PC-3 (cell line): Measurements from ENCODE around the gene CCM2.

Source experiments
- EZH2 ChIP-seq: fragments of 300-600 bp; sonication (generic); IDR thresholded peaks from one replicate; pipeline ENCODE4 v1.6.1; 2017; ENCODE audit warnings: antibody characterized with exemption, mild to moderate bottlenecking, low read length; ENCODE audit not compliant: unreplicated experiment
- TF ChIP-seq, protein P1 (sequence below): fragments of 300-600 bp; sonication (generic); conservative IDR thresholded peaks from 2 replicates; pipeline ENCODE4 v1.5.1; 2017; ENCODE audit warnings: antibody characterized with exemption, low read depth, mild to moderate bottlenecking, low read length

GRCh38 chr7:45036317-45036716 is 36.3 kb downstream of the CCM2 start:
- TF ChIP-seq, protein P1, sequence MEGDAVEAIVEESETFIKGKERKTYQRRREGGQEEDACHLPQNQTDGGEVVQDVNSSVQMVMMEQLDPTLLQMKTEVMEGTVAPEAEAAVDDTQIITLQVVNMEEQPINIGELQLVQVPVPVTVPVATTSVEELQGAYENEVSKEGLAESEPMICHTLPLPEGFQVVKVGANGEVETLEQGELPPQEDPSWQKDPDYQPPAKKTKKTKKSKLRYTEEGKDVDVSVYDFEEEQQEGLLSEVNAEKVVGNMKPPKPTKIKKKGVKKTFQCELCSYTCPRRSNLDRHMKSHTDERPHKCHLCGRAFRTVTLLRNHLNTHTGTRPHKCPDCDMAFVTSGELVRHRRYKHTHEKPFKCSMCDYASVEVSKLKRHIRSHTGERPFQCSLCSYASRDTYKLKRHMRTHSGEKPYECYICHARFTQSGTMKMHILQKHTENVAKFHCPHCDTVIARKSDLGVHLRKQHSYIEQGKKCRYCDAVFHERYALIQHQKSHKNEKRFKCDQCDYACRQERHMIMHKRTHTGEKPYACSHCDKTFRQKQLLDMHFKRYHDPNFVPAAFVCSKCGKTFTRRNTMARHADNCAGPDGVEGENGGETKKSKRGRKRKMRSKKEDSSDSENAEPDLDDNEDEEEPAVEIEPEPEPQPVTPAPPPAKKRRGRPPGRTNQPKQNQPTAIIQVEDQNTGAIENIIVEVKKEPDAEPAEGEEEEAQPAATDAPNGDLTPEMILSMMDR, result no peak
- TF ChIP-seq EZH2, result no peak
